ENCODE results near the gene SLC10A7.

SLC10A7 gene, protein sequence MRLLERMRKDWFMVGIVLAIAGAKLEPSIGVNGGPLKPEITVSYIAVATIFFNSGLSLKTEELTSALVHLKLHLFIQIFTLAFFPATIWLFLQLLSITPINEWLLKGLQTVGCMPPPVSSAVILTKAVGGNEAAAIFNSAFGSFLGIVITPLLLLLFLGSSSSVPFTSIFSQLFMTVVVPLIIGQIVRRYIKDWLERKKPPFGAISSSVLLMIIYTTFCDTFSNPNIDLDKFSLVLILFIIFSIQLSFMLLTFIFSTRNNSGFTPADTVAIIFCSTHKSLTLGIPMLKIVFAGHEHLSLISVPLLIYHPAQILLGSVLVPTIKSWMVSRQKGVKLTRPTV

DNA sequence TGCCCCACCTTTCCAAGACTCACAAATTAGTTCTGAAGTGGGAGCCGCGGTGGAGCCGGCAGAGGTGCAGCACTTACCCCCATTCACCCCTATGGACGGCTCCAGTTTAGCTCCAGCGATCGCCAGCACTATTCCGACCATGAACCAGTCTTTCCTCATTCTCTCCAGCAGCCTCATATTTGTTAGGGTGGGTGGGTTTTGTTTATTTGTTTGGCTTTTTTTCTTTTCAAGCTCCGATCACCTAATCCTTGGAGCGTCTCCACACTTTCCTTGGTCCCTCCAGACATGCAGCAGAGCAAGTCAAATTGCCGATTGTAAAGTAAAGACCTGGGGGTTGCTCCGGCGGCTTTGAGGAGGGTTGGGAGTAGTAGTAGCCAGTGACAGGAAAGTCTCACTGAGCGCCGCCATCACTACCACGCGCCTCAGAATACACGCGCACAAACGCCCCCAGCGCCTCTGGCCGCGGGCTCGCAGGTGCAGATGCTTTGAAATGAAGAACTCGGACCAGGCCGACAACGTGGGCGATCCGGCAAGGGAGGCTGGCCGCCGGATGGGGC, at the start of gene SLC10A7:
Gene SLC10A7 (minus strand): TSS at position 400 of the 557 bp plus-strand sequence. CDS start 223 bp downstream, at position 177.
- Mint-ChIP-seq H3K27ac (no peak within 1 kb of the TSS), H3K27me3 (no peaks in the 10 kb centered on the region), H3K4me3 (no peak within 1 kb of the TSS), H3K4me1 (peaks cover 9 to 14% of the 10 kb centered on the region in 2 donors), H3K36me3 (peaks cover 1 to 5% of the 10 kb centered on the region in 2 donors), H3K9me3 (no peaks in the 10 kb centered on the region)
- DNase-seq (peak; percentile 63), ATAC-seq (replicated peaks) (peak; percentile 89 to 90)

DNA sequence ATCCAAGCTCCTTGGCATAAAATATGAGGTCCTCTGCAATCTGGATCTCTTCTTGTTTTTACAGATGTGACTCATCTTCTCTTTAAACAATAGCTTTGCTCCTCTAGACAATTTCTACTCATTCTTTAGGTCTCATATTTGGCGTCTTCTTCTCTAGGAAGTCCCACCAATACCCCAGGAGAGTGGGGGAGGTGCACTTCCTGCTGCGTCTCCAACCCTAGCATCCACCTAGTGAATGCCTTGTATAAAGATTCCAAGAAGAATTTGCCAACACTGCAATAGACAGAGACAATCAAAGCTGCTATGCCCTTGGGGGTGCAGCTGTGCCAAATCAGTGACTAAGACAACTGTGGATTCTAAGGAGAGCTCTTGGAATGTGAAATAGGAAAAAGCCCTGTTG, 45.7 kb upstream of the SLC10A7 start:
- H3K27ac Mint-ChIP-seq, result no peak overlapping the region
- H3K4me1 Mint-ChIP-seq, result no peaks in the 10 kb centered on the region
- H3K27me3 Mint-ChIP-seq, result peaks cover 9% of the 10 kb centered on the region in 2 donors
- DNase-seq (no peak), ATAC-seq (replicated peaks) (no peak)
- H3K9me3 Mint-ChIP-seq, result no peaks in the 10 kb centered on the region
- no peaks in the 10 kb centered on the region for H3K36me3 Mint-ChIP-seq
- no peak overlapping the region for H3K4me3 Mint-ChIP-seq

DNA sequence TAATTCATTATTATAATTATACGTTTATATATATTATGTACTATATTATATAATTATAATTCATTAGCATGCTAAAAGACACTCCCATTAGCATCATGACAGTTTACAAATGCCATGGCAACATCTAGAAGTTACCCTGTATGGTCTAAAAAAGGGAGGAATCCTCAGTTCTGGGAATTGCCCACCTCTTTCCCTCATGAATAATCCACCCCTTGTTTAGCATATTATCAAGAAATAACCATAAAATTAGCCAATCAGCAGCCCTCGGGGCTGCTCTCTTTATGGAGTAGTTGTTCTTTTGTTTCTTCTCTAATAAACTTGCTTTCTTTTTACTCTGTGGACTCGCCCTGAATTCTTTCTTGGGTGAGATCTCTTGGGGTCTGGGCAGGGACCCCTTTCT, 42.8 kb upstream of the SLC10A7 start:
- DNase-seq, result no peak
- H3K36me3 Mint-ChIP-seq, result no peaks in the 10 kb centered on the region
- peaks cover 9 to 11% of the 10 kb centered on the region in 2 donors for H3K27me3 Mint-ChIP-seq

DNA sequence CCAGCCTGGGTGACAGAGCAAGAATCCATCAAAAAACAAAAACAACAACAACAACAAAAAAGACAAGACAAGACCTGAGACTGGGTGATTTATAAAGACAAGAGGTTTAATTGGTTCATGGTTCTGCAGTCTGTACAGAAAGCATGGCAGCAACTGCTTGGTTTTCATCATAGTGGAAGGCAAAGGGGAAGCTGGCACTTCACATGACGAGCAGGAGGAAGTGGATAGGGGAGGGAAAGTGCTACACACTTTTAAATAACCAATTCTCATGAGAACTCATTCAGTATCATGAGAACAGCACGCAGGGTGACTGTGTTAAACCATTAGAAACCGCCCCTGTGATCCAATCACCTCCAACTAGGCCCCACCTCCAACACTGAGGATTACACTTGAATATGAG, 28.4 kb upstream of the SLC10A7 start:
- H3K36me3 Mint-ChIP-seq, result no peaks in the 10 kb centered on the region
- H3K27me3 Mint-ChIP-seq, result peaks cover 8 to 10% of the 10 kb centered on the region in 2 donors
- H3K4me3 Mint-ChIP-seq, result no peak overlapping the region
- DNase-seq (no peak), ATAC-seq (replicated peaks) (peak in 1 of 2 donors; percentile 41)
- peaks cover 3 to 7% of the 10 kb centered on the region in 2 donors for H3K4me1 Mint-ChIP-seq
- H3K9me3 Mint-ChIP-seq, result no peaks in the 10 kb centered on the region
- H3K27ac Mint-ChIP-seq, result no peak overlapping the region

More for the DNA sequence above, 42.8 kb upstream of the SLC10A7 start:
- Mint-ChIP-seq H3K27ac (no peak overlapping the region), H3K9me3 (no peaks in the 10 kb centered on the region), H3K4me1 (no peaks in the 10 kb centered on the region), H3K4me3 (no peak overlapping the region)
- ATAC-seq (replicated peaks), result no peak

DNA sequence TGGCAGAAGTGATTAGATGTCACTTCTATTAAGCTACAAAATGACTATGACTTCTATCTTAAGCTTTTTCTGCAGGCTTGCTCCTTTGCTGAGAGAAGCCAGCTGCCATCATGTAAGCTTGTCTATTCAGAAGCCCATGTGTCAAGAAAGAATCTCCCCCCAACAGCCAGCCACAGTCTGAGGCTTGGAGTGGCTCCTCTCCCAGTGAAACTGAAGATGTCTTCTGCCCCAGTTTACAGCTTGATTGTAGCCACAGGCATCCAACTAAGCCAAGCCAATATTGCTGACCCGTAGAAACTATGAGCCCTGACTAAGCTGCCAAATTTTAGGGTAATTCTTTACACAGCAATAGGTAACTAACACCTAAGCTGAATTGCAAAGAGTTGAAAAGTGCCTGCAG, 26.7 kb upstream of the SLC10A7 start:
- no peak overlapping the region for H3K4me3 Mint-ChIP-seq
- DNase-seq, result no peak
- H3K4me1 Mint-ChIP-seq, result peaks cover 3 to 7% of the 10 kb centered on the region in 2 donors
- no peak for ATAC-seq (replicated peaks)
- H3K9me3 Mint-ChIP-seq, result peaks cover 9% of the 10 kb centered on the region in 2 donors
- H3K36me3 Mint-ChIP-seq, result peaks cover 0 to 4% of the 10 kb centered on the region in 2 donors
- no peak overlapping the region for H3K27ac Mint-ChIP-seq
- H3K27me3 Mint-ChIP-seq, result peaks cover 17 to 24% of the 10 kb centered on the region in 2 donors

DNA sequence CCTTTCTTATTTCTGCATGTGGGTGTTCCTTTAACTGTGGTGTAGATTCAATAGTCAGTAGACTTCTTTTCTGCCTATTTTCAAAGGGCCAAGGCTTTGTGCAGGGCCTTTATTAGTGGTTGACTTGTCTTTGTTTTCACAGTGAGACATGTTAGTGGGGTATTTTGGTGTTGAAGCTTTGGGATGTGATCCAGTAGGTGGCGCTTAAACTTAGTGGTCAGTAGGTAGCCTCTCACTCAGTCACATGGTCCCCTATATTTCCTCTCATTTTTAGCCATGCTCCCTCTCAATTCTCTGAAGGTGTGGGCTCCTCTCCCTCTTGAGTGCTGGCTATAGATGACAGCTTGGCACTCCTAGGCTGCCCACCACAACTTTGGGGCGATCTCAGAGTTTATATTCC, 23.4 kb upstream of the SLC10A7 start:
- H3K27ac Mint-ChIP-seq, result no peak overlapping the region
- H3K36me3 Mint-ChIP-seq, result peaks cover 2 to 4% of the 10 kb centered on the region in 2 donors
- DNase-seq (no peak), ATAC-seq (replicated peaks) (no peak)
- peaks cover 2 to 4% of the 10 kb centered on the region in 2 donors for H3K4me1 Mint-ChIP-seq
- H3K9me3 Mint-ChIP-seq, result peaks cover 17 to 19% of the 10 kb centered on the region in 2 donors
- H3K27me3 Mint-ChIP-seq, result peaks cover 27 to 38% of the 10 kb centered on the region in 2 donors
- no peak overlapping the region for H3K4me3 Mint-ChIP-seq

DNA sequence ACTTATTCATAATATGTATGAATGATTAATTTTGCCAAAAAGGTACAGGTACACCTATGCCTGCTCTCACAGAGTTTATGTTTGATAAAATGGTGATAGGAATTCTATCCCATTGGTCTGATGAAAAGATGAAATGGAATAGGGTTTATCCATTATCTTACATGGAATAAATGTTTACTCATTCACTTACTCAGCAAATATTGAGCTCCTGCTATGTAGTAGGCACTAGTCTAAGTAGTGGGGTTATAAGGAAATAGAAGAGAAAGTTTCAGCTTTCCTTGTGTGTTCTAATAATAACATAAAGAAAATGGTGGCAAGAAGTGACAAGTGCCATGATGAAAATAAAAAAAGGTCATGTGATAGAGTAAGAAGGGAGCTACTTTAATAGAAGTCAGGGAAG, 12.4 kb upstream of the SLC10A7 start:
- Mint-ChIP-seq H3K4me3 (no peak overlapping the region), H3K9me3 (peaks cover 2 to 4% of the 10 kb centered on the region in 2 donors), H3K4me1 (no peaks in the 10 kb centered on the region), H3K27me3 (peaks cover 10 to 12% of the 10 kb centered on the region in 2 donors), H3K36me3 (peaks cover 2 to 7% of the 10 kb centered on the region in 2 donors), H3K27ac (no peak overlapping the region)
- DNase-seq (no peak), ATAC-seq (replicated peaks) (no peak)

DNA sequence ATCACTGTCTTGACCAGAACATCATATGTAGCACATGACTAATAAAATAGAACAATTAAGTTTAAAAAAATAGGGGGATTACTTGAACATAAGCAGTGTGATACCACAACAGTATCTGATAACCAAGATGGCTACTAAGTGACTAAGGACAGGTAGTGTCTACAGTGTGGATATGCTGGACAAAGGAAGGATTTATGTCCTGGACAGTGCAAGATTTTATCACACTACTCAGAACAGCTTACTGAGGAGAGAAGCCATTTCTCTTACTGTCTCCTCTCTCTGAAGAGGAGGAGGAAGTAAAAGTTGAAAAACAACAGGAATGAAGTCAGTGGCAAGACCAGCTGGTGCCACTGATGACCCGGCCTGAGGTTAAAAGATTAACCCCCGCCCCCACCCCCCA, 4.0 kb upstream of the SLC10A7 start:
- ATAC-seq (replicated peaks), result no peak
- peaks cover 11 to 16% of the 10 kb centered on the region in 2 donors for H3K4me1 Mint-ChIP-seq
- H3K27ac Mint-ChIP-seq, result no peak overlapping the region

DNA sequence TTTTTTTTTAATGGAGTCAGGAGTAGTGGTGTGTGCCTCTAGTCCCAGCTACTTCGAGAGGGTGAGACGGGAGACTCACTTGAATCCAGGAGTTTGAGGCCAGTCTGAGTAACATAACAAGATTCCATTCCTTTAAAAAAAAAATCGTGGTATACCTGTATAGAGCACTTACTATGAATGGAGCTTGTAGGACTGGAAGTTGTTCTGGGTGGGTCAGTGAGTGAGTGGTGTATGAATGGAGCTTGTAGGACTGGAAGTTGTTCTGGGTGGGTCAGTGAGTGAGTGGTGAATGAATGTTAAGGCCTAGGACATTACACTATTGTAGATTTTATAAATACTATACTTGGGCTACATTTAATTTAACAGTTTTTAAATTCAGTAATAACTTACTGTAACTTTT, 2.9 kb upstream of the SLC10A7 start:
- peaks cover 3 to 11% of the 10 kb centered on the region in 2 donors for H3K36me3 Mint-ChIP-seq
- H3K27me3 Mint-ChIP-seq, result no peaks in the 10 kb centered on the region
- peaks cover 11 to 16% of the 10 kb centered on the region in 2 donors for H3K4me1 Mint-ChIP-seq
- H3K4me3 Mint-ChIP-seq, result no peak overlapping the region
- H3K9me3 Mint-ChIP-seq, result no peaks in the 10 kb centered on the region
- no peak for ATAC-seq (replicated peaks)
- no peak overlapping the region for H3K27ac Mint-ChIP-seq
- DNase-seq, result no peak

More for the DNA sequence above, 4.0 kb upstream of the SLC10A7 start:
- peaks cover 0 to 7% of the 10 kb centered on the region in 2 donors for H3K27me3 Mint-ChIP-seq
- DNase-seq, result no peak
- no peak overlapping the region for H3K4me3 Mint-ChIP-seq
- no peaks in the 10 kb centered on the region for H3K9me3 Mint-ChIP-seq
- H3K36me3 Mint-ChIP-seq, result peaks cover 3 to 14% of the 10 kb centered on the region in 2 donors

DNA sequence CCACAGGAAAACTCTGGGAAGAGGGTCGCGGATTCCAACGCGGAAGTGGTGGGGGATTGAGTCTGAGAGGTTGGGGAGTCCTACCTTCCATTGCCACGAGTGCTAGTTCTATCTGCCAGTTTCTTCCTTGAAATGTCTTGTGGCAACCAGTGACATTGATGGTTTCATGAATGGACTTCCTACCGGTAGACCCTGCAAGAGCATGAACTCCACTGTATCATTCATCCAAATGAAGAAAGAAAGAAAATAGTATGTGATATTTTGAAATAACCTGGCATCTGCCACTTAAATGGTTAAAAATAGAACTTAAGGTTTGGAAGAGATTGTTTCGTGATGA, 1.1 kb upstream of the SLC10A7 start:
- peak; percentile 26 to 33 for ATAC-seq (replicated peaks)
- Mint-ChIP-seq H3K4me3 (no peak overlapping the region), H3K36me3 (peaks cover 3 to 7% of the 10 kb centered on the region in 2 donors), H3K27ac (no peak overlapping the region), H3K9me3 (no peaks in the 10 kb centered on the region), H3K4me1 (peaks cover 11 to 16% of the 10 kb centered on the region in 2 donors), H3K27me3 (no peaks in the 10 kb centered on the region)
- DNase-seq, result no peak

DNA sequence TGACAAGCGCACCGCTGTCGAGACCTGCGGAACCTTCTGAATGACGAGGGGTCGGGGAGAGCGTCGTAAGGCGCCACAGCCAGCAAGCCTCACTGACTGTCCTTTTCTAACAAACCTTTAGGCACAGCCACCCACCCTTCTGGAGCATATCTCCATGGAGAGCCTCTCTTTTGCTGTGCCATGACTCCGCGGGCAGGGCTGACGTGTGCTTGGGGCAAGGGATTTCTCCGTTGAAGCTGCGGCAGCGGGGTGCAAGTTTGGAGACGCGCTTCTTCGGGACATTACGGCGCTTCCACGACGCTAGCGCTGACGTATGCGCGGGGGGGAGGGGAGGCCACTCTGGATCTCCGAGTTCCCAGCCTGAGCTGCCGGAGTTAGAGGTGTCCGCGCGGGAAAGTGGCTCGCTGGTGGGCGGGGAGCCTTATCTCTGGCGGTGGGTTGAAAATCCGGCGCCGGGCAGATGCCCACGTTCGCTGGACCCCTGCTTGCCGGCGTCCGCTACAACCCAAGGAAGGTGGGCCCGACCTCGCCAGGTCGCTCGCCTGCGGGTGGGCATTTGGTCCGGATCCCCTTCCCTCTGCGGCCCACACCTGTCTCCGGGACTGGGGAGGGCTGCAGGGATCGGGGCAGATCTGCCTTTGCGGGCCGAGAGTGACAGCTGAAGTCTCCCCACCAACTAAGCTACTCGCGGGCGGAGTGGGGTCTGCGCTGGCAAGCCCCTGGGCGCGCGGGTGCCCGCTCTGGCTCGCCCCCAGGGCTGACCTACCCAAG, 543 bp upstream of the SLC10A7 start:
- ATAC-seq (replicated peaks) (peak; percentile 81 to 93), DNase-seq (peak; percentile 74)
- Mint-ChIP-seq H3K27ac (no peak overlapping the region), H3K9me3 (no peaks in the 10 kb centered on the region), H3K4me3 (no peak overlapping the region), H3K4me1 (peaks cover 11 to 16% of the 10 kb centered on the region in 2 donors), H3K36me3 (peaks cover 3 to 7% of the 10 kb centered on the region in 2 donors), H3K27me3 (no peaks in the 10 kb centered on the region)

DNA sequence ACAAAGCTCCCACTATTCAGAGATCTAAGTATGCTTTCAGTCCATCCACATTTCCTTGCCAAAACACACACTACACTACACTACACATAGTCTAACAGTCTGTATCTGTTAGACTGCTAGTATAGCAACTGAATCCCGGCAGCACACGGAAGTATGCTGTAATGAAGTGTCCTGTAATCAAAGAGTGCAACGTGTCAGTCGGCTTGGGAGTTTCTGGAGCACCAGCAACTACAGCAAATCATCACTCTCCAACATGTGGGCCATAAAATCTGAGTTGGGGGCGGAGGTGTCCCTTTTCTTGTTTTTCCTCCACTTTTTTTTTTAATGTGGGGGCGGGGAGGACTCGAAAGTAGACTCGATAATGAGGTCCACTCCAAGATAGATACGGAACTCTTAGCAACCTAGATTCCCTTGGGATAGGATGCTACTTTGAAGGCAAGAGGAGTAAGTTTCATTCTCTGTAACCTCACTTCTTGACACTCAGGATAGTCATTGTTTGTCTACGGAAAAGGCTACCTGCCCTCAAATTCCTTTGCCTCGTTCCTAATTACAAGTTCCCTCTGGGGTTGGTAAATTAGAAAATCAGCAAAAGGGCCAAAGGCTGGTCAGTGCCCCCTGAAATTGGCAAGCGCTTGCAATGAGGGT, 722 bp downstream of the SLC10A7 start:
- no peak for DNase-seq

DNA sequence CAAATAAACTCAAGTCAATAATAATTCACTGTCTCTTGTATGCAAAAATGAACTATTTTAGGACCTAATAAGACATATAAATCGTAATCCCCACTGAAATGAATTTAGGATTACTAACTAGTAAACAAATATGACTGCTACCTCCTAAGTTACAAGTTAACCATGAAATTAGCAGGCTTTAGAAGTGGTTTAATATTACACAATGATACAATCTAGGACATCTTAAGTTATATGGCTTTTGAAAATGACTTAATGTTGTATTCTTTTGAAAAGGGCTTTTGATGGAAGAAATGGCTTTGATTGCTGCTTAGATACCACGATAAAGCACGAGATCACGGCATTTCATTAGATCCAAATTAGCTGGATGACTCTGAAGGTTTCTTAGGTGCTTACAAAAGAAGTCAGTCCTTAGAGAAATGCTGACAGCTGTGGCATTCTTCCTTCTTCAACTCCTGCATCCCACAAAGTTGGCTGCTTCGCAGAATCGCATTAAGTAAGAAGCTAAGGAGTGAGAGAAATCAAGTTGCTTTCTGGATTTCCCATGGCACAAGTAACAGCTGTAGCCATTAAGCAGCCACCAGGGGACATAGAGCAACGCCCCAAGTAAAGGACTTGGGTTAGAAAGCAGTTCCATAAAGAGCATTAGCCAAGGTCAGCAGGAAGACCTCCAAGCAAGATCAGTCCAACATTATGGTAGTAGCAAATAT, 6.9 kb downstream of the SLC10A7 start:
- DNase-seq (no peak), ATAC-seq (replicated peaks) (no peak)
- no peaks in the 10 kb centered on the region for H3K27me3 Mint-ChIP-seq
- no peak overlapping the region for H3K27ac Mint-ChIP-seq
- H3K4me1 Mint-ChIP-seq, result no peaks in the 10 kb centered on the region
- peaks cover 5 to 6% of the 10 kb centered on the region in 2 donors for H3K36me3 Mint-ChIP-seq
- no peak overlapping the region for H3K4me3 Mint-ChIP-seq
- no peaks in the 10 kb centered on the region for H3K9me3 Mint-ChIP-seq

More for the DNA sequence above, 722 bp downstream of the SLC10A7 start:
- H3K27me3 Mint-ChIP-seq, result no peaks in the 10 kb centered on the region
- H3K36me3 Mint-ChIP-seq, result peaks cover 0 to 3% of the 10 kb centered on the region in 2 donors
- peak; percentile 17 to 35 for ATAC-seq (replicated peaks)
- H3K4me3 Mint-ChIP-seq, result no peak overlapping the region
- H3K9me3 Mint-ChIP-seq, result no peaks in the 10 kb centered on the region
- no peak overlapping the region for H3K27ac Mint-ChIP-seq
- peaks cover 8 to 9% of the 10 kb centered on the region in 2 donors for H3K4me1 Mint-ChIP-seq
